ENCODE data around the gene DDHD1.
"Not testable (repeated sequence)": the region's sequence is repeated elsewhere in the genome, so short reads cannot be mapped to it uniquely, and the experiment has no call there.

Gene DDHD1

GRCh38 chr14:53152184-53152886 is 788 bp downstream of the DDHD1 start:
- peak; percentile 64 for DNase-seq (ENCODE audit: low spot score)

DNA sequence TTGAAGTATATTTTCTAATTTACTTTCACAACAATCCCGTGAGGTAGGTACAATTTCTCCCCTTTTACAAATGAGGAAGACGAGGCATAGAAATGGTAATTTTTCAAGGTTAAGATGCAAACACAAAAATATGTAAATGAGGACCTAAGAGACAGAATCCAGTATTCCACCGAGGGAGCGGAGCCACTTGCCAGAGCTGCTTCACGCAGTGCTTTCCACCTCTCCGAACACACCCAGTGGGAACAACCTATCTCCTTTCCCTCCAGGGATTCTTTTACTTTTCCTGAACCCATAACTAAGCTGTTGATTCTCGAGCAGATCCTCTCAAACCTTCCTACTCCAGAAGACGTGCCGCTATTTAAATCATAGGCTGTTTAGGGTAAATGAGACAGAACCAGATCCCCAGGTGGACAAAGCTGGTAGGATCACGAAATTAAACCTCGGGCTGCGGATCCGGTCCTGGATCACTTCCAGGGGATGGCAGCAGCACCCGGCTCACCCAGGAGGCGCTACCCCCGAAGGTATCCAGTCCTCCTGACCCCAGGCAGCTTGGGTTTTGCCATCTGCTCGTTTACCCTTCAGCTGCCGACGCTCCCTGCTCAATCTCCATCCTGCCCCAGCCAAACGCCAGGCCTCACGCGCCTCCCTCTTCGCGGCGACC is 1.5 kb downstream of the DDHD1 start:
- peak; percentile 41 for DNase-seq (ENCODE audit: low spot score)

GRCh38 chr14:53149668-53150316 is 3.3 kb downstream of the DDHD1 start:
- no peak for DNase-seq (ENCODE audit: low spot score)

DNA sequence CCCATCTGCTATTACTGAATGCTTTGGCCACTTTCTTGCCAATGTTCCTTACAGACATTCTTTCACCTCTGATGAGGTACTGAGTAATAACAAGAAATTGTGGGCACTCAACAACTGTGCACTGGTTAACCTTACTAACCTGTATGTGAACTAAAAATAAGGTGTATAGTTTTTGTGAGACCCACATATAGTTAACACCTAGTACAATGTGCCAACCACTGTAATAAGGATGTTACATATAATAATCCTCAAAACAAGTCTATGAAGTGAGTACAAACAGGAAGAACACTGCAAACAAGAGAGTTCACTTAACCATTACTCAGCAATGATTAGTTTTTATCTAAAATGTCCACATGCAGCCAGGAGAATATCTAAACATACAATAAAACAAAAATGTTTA is 4.5 kb downstream of the DDHD1 start:
- DNase-seq (ENCODE audit: low spot score) = peak; percentile 32

DNA sequence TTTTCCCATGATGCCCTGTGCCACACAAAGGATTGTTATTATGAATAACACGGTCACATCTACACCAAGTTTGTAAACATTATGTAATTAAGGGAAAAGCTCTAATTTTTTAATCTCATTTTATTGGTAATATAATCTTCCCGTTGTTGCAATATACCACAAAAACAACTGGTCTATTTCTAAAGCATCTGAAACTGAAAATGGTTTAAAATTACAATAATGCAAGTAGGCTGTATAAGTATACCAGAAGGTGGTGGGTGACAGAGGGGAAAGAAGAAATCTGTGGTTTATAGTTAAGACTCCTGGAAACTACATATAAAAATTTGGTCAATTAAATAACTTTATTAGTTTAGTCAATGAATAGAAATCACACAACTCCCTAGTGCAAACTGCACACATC is 5.2 kb downstream of the DDHD1 start:
- DNase-seq (ENCODE audit: low spot score) = no peak

- no peak for DNase-seq (ENCODE audit: low spot score)
These were observed 5.9 kb downstream of the DDHD1 start for GRCh38 chr14:53147208-53147607.

DNA sequence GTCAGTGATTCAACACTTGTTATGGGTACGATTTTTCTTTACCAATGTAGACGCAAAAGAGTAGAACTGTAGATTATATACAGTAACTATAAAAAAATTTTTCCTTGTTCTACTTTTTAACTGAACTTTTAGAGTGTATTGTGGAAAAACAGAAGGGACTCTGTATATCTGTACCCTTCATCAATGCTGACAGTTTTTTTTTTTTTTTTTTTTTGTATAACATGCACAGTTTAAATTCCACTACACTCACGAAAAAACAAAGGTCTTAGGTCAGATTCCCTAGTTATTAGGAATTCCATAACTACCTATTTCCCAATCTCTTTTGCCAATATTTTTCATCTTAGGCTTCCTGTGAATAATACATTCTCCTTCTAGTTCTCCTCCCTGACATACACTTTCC is 6.4 kb downstream of the DDHD1 start:
- no peak for DNase-seq (ENCODE audit: low spot score)

DNA sequence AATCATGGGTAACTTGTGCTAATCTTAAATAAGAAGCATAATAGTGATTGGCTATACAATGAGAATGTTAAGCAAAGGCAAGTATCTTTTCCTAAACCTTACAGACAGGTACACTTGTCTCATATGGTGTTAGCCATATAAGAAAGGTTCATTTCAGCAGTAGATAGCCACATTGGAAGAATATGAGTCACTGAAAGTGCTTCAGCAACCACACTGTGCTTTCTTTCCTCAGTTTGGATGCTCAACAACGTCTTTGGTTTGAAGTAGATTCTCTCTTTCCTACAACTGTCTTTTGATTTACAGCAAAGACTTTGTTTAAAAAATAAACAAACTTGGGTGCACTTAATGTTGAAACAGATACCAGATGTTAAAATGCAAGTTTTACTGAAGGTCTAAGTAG is 8.9 kb downstream of the DDHD1 start:
- DNase-seq (ENCODE audit: low spot score) = no peak

DNA sequence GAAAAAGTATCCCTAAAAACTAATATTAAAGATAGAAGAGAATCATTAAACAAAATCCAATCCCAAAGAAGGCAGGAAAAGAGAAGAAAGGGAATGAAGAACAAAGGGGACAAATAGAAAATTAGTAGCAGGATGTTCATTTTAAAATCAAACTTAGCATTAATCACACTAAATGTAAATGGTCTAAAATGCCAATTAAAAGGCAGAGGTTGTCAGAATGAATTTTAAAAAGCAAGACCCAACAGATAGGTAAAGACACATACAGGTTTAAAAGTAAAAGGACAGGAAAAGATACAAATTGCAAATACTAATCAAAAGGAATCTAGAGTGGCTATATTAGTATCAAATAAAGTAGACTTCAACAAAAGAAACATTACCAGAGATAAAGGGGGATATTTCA is 12.5 kb downstream of the DDHD1 start:
- no peak for DNase-seq (ENCODE audit: low spot score)

GRCh38 chr14:53137568-53138203 is 15.4 kb downstream of the DDHD1 start:
- DNase-seq (ENCODE audit: low spot score) = no peak

DNA sequence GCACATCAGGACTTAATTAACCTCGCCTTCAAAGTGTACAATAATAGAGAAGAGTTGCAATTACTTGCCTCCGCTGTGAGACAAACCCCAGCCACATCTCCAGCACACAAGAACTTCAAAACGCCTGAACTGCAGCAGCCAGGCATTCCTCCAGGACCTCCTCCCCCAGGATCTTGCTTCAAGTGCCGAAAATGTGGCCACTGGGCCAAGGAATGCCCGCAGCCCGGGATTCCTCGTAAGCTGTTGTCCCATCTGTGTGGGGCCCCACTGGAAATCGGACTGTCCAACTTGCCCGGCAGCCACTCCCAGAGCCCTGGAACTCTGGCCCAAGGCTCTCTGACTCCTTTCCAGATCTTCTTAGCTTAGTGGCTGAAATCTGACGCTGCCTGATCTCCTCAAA is 22.6 kb downstream of the DDHD1 start:
- DNase-seq (ENCODE audit: low spot score) = not testable (repeated sequence)

GRCh38 chr14:53128303-53129028 is 24.7 kb downstream of the DDHD1 start:
- no peak for DNase-seq (ENCODE audit: low spot score)

- no peak for DNase-seq (ENCODE audit: low spot score)
These were observed 25.3 kb downstream of the DDHD1 start for GRCh38 chr14:53127832-53128231.

DNA sequence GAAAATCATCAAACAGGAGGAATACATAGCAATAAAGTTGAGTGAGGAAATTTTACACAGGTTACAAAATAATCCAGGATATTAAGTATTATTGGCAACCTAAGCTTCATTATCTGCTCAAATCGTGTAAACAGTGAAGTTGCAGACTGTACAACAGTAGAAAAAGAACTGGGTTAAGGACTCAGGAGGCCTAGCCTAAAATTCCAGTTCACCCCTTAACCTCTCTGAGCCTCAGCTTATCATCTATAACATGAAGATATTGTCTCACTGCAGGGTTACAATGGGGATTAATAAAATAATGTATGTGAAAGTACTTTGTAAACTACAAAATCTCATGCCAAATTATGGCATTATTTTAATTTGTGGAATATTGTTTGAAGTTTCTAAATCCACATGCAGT is 26.0 kb downstream of the DDHD1 start:
- no peak for DNase-seq (ENCODE audit: low spot score)

GRCh38 chr14:53126731-53127130 is 26.4 kb downstream of the DDHD1 start:
- no peak for DNase-seq (ENCODE audit: low spot score)

DNA sequence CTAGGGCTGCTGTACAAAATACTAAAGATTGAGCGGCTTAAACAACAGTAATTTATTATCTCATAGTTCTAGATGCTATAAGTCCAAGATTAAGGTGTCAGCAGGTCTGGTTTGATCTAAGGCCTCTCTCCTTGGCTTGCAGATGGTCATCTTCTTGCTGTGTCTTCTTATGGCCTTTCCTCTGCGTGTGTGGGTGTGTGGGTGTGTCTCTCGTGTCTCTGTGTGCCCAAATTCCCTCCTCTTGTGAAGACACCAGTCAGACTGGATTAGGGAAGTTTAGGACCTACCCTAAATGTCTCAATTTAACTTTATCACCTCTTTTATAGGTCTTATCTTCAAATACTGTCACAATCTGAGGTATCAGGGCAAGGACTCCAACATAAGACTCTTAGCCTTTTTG is 28.3 kb downstream of the DDHD1 start:
- no peak for DNase-seq (ENCODE audit: low spot score)

DNA sequence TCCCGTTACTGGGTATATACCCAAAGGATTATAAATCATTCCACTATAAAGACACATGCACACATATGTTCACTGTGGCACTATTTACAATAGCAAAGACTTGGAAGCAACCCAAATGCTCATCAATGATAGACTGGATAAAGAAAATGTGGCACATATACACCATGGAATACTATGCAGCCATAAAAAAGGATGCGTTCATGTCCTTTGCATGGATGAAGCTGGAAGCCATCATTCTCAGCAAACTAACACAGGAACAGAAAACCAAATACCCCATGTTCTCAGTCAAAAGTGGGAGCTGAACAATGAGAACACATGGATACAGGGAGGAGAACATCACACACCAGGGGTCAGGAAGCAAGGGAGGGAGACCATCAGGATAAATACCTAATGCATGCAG is 31.7 kb downstream of the DDHD1 start:
- DNase-seq (ENCODE audit: low spot score) = not testable (repeated sequence)

DNA sequence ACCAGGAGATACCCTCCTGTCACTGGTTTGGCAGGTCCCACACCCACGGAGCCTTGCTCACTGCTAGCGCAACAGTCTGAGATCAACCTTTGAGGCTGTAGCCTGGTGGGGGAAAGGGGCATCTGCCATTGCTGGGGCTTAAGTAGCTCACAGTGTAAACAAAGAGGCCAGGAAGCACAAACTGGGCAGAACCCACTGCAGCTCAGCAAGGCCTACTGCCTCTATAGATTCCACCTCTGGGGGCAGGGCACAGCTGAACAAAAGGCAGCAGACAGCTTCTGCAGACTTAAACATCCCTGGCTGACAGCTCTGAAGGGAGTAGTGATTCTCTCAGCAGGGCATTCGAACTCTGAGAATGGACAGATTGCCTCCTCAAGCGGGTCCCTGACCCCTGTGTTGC is 35.6 kb downstream of the DDHD1 start:
- not testable (repeated sequence) for DNase-seq (ENCODE audit: low spot score)

GRCh38 chr14:53113989-53114388 is 39.1 kb downstream of the DDHD1 start:
- no peak for DNase-seq (ENCODE audit: low spot score)

DNA sequence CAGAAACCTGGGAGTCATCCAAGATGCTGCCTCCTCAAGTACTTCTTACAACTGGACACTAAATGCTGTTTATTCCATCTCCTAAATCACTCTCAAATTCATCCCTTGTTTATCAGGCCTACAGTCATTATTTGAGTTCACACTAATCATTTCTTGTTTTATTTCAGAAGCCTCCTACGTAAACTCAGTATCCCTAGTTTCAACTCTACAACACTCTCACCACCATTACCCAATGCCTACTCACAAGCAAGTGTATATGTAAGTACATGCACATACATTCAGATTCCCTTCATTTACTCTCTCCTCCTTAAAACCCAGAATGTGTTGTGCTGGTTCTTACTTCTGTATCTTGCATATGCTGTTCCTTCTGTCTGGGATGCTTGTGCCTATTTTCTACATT is 43.0 kb downstream of the DDHD1 start:
- DNase-seq (ENCODE audit: low spot score) = no peak

GRCh38 chr14:53109105-53110041 is 43.8 kb downstream of the DDHD1 start:
- DNase-seq (ENCODE audit: low spot score) = peak; percentile 56

All from CD4-positive, alpha-beta T cell treated with Interleukin-2 at 100 ng/mL for 4 hours (primary cell).